ENCODE results near the gene MPHOSPH6.

GRCh38 chr16:82201926-82202325 lies 31.9 kb upstream of the MPHOSPH6 start:
- TF ChIP-seq ARNTL (CRISPR knock-in tag; IDR thresholded peaks at IDR 0.05; ENCODE audit: borderline replicate concordance, low read depth), result no peak
- no peak for TF ChIP-seq ZFP3 (CRISPR knock-in tag; IDR thresholded peaks at IDR 0.05)
- TF ChIP-seq RARB (CRISPR knock-in tag; IDR thresholded peaks at IDR 0.05), result no peak
- no peak for TF ChIP-seq ZFP30 (CRISPR knock-in tag; IDR thresholded peaks at IDR 0.05)
- TF ChIP-seq TSHZ2 (CRISPR knock-in tag; IDR thresholded peaks at IDR 0.05), result no peak
- no peak for TF ChIP-seq CSRNP3 (CRISPR knock-in tag; IDR thresholded peaks at IDR 0.05)
- no peak for TF ChIP-seq CSDC2 (CRISPR knock-in tag; IDR thresholded peaks at IDR 0.05)
- TF ChIP-seq SNAI2 (CRISPR knock-in tag; IDR thresholded peaks at IDR 0.05), result no peak
- TF ChIP-seq ESRRG (CRISPR knock-in tag; IDR thresholded peaks at IDR 0.05), result no peak
- TF ChIP-seq GLIS3 (CRISPR knock-in tag; IDR thresholded peaks at IDR 0.05), result no peak
- no peak for TF ChIP-seq PATZ1 (CRISPR knock-in tag; IDR thresholded peaks at IDR 0.05; ENCODE audit: borderline replicate concordance)
- no peak for TF ChIP-seq BACH2 (CRISPR knock-in tag; IDR thresholded peaks at IDR 0.05; ENCODE audit: borderline replicate concordance)
